Thoracic aorta (tissue), 2 donors: Measurements from ENCODE around the gene GOLGA6L1. TPM values are rescaled to one million over a fixed set of nuclear protein-coding genes. Genes with fewer than 3 reads are reported as not detected.
"Not testable (repeated sequence)": the region's sequence is repeated elsewhere in the genome, so short reads cannot be mapped to it uniquely, and the experiment has no call there.

ENCODE experiments used
- ATAC-seq: fragments of 150-250 bp; one replicate; pipeline ENCODE4 v1.8.0; 2017; ENCODE audit warnings: low read depth; ENCODE audit not compliant: insufficient number of reproducible peaks, low FRiP score
- DNase-seq: peaks from one replicate; pipeline ENCODE4 v3.0.0-alpha.2; 2020; ENCODE audit warnings: low spot score
- H3K27ac ChIP-seq, 2 donors: fragments of 200-600 bp; sonication (generic); 1 replicate in 1 of 2; 2 replicates in 1 of 2; pipeline ENCODE4 v1.5.1; 2016; ENCODE audit warnings: mild to moderate bottlenecking in 2 of 2, moderate library complexity in 2 of 2
- H3K27me3 ChIP-seq: fragments of 200-600 bp; sonication (generic); replicated peaks from 2 replicates; pipeline ENCODE4 v1.6.0; 2016; ENCODE audit warnings: mild to moderate bottlenecking; ENCODE audit not compliant: insufficient read depth
- H3K36me3 ChIP-seq: fragments of 200-600 bp; sonication (generic); one replicate; pipeline ENCODE4 v1.5.1; 2016
- H3K4me1 ChIP-seq, 2 donors: fragments of 200-600 bp; sonication (generic); 1 replicate in 1 of 2; 2 replicates in 1 of 2; pipeline versions ENCODE4 v1.5.1 to v1.6.0; 2016; ENCODE audit warnings: low read depth in 2 of 2, mild to moderate bottlenecking in 1 of 2; ENCODE audit not compliant: control insufficient read depth in 1 of 2
- H3K4me3 ChIP-seq: fragments of 200-600 bp; sonication (generic); 2 replicates; pipeline ENCODE4 v1.5.1; 2016; ENCODE audit warnings: mild to moderate bottlenecking
- H3K9me3 ChIP-seq: fragments of 200-600 bp; sonication (generic); 2 replicates; pipeline ENCODE4 v1.5.1; 2016
- total RNA-seq, 2 donors: library from RNA; depleted of rRNA; stranded (reverse); fragments of >200 nt; gene quantifications; one replicate each; pipeline versions ENCODE4 v1.1.0 to v1.2.3, GENCODE V29; 2016

GOLGA6L1 gene, protein sequence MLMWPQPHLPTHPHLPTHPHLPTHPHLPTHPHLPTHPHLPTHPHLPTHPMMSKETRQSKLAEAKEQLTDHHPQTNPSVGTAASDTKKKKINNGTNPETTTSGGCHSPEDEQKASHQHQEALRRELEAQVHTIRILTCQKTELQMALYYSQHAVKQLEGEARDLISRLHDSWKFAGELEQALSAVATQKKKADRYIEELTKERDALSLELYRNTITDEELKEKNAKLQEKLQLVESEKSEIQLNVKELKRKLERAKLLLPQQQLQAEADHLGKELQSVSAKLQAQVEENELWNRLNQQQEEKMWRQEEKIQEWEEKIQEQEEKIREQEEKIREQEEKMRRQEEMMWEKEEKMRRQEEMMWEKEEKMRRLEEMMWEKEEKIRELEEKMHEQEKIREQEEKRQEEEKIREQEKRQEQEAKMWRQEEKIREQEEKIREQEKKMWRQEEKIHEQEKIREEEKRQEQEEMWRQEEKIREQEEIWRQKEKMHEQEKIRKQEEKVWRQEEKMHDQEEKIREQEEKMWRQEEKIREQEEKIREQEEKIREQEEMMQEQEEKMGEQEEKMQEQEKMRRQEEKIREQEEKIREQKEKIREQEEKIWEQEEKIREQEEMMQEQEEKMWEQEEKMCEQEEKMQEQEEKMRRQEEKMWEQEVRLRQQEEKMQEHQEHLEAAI
- not detected for total RNA-seq

GRCh38 chr15:23136722-23137121 is at the start of gene GOLGA6L1:
Gene GOLGA6L1, minus strand, starts transcription at chr15:23136822. Its CDS starts 91 bp downstream, at chr15:23136731.
- H3K4me3 ChIP-seq, H3K9me3 ChIP-seq, ATAC-seq, H3K27ac ChIP-seq, H3K36me3 ChIP-seq, H3K4me1 ChIP-seq, DNase-seq, H3K27me3 ChIP-seq: not testable (repeated sequence)

- not testable (repeated sequence) for H3K4me3 ChIP-seq, H3K27me3 ChIP-seq, H3K9me3 ChIP-seq, H3K27ac ChIP-seq, H3K36me3 ChIP-seq, ATAC-seq, H3K4me1 ChIP-seq, DNase-seq
These were observed 44.6 kb upstream of the GOLGA6L1 start for GRCh38 chr15:23181201-23181600.

DNA sequence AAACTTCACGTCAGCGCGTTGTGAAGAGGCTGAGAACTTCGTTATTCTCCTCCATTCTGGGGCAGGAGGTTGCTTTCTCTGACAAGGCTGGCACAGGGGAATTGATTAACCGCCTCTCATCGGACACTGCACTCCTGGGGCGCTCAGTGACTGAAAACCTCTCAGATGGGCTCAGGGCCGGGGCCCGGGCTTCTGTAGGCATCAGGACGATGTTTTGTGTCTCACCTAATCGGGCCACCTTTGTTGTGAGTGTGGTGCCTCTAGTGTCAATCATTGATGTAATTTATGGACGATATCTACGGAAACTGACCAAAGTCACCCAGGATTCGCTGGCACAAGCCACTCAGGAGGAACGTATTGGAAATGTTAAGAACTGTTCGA is 43.9 kb upstream of the GOLGA6L1 start:
- not testable (repeated sequence) for DNase-seq
- peak; percentile 37 for ATAC-seq
- H3K4me3 ChIP-seq = peak overlapping the region; percentile 1

DNA sequence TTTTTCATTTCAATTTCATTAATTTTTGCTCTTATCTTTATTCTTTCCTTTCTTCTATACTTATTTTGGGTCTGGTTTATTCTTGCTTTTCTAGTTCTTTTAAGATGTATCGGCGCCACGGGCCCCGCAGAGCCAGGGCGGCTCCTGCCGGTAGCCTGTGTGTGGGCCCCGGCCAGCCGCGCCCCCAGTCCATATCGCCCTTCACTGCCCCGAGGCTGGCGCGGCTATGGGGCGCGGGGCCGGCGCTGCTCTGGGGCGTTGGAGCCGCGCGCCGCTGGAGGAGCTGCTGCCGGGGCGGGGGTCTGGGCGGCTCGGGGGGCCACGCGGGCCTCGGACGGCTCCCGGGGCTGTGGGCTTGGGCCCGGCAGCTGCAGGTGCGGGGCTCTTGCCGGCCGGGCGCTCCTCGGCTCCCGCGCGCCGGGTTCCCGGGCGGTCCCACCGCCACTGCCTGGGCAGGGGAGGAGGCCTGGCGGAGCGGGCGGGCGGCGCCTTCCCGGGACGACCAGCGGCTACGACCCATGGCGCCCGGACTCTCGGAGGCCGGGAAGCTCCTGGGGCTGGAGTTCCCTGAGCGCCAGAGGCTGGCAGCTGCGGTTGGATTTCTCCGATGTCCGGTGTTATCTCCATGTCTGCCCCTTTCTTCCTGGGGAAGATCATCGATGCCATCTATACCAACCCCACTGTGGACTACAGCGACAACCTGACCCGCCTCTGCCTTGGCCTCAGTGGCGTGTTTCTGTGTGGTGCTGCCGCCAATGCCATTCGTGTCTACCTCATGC is 43.3 kb upstream of the GOLGA6L1 start:
- not testable (repeated sequence) for H3K27me3 ChIP-seq, H3K27ac ChIP-seq, DNase-seq, ATAC-seq, H3K36me3 ChIP-seq, H3K9me3 ChIP-seq, H3K4me1 ChIP-seq
- H3K4me3 ChIP-seq = peak overlapping the region; percentile 1

More for the DNA sequence above, 43.9 kb upstream of the GOLGA6L1 start:
- H3K27me3 ChIP-seq, H3K4me1 ChIP-seq, H3K27ac ChIP-seq, H3K9me3 ChIP-seq, H3K36me3 ChIP-seq: not testable (repeated sequence)

GRCh38 chr15:23176683-23177082 is 40.1 kb upstream of the GOLGA6L1 start:
- H3K9me3 ChIP-seq, H3K4me3 ChIP-seq, H3K4me1 ChIP-seq, DNase-seq, H3K36me3 ChIP-seq, ATAC-seq, H3K27ac ChIP-seq, H3K27me3 ChIP-seq: not testable (repeated sequence)

GRCh38 chr15:23175606-23176005 is 39.0 kb upstream of the GOLGA6L1 start:
- H3K27ac ChIP-seq, H3K9me3 ChIP-seq, H3K27me3 ChIP-seq, ATAC-seq, DNase-seq, H3K4me3 ChIP-seq, H3K4me1 ChIP-seq, H3K36me3 ChIP-seq: not testable (repeated sequence)

DNA sequence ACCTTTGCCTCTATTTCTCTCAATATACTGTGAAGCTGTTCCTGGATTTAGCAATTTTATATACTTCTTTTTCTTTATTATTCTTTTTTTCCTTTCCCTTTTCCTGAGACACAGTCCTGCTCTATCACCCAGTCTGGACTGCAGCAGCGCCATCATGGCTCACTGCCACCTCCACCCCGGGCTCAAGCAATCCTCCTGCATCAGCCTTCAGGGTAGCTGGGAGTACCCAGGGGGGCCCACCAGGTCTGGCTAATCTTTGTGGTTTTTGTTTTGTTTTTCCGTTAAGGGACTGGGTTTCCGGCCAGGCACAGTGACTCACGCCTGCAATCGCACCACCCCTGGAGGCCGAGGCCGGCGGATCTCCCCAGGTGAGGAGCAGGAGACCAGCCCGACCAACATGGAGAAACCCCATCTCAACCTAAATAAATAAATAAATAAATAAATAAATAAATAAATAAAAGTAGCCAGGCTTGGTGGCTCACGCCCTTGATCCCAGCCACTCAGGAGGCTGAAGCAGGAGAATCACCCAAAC is 38.1 kb upstream of the GOLGA6L1 start:
- not testable (repeated sequence) for H3K27ac ChIP-seq, ATAC-seq, H3K9me3 ChIP-seq, H3K27me3 ChIP-seq, H3K4me1 ChIP-seq, DNase-seq, H3K36me3 ChIP-seq, H3K4me3 ChIP-seq

DNA sequence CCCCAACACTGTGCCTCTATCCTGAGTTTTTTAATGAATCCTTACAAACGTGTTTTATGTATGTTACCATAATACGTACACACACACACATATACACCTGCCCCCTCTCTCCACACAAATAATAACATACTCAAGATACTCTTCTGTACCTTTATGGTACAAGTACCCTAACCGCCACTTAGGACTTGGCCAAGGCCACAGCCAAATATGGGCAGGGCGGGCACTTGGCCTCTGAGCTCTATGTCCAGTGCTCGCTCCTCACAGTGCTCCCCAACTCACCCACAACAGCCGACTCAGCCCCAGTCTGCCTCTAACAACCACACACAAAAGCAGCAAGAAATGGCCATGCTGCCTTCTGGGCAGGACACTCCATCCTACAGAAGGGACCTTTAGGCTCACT is 3.8 kb downstream of the GOLGA6L1 start:
- not testable (repeated sequence) for H3K4me1 ChIP-seq, H3K36me3 ChIP-seq, H3K27ac ChIP-seq, H3K27me3 ChIP-seq, H3K9me3 ChIP-seq, DNase-seq, ATAC-seq, H3K4me3 ChIP-seq
